Right lobe of liver (tissue), 4 donors: ENCODE results near the gene MINAR1.

Experiments
- CTCF ChIP-seq, 4 donors: fragments of 200-600 bp in 3 of 4; fragments of 450-650 bp in 1 of 4; IDR thresholded peaks; one replicate each; pipeline versions ENCODE4 v1.5.1 to v1.8.0; 2016 to 2022; ENCODE audit warnings: antibody characterized with exemption in 4 of 4, mild to moderate bottlenecking in 2 of 4
- POLR2A ChIP-seq: fragments of 450-650 bp; IDR thresholded peaks from one replicate; pipeline ENCODE4 v1.6.1; 2017; ENCODE audit warnings: antibody characterized with exemption, mild to moderate bottlenecking
- donor health status: DM: no; HTN: no; CAD: no.
- donor health status: DM: no; HTN: no; CAD: no.
- donor health status: DM: no; HTN: yes; CAD: no.

DNA sequence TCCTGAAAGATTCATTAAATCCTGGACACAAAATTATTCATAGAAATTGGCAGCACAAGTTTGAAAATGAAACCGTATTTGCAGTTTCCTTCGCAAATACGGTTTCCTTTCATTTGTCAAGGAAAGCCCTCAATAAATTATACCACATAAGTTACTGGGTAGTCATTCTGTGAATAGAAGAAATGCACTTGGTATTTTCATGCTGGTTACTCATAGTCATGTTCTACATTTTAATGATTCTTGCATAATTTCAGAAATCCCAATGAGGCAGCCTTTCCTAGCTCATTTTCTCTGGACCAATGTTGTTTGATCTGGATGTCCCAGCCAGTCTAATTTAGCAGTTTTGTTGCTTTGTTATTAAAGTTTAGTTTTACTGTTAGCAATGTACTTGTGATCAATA, 43.2 kb downstream of the MINAR1 start:
- TF ChIP-seq CTCF (IDR thresholded peaks at IDR 0.05): no peak
- no peak for TF ChIP-seq POLR2A
